PC-9 (cell line): ENCODE results near the gene LETM1.

Source experiments
- EZH2 ChIP-seq: fragments of 200-600 bp; sonication (generic); IDR thresholded peaks from 2 replicates; pipeline ENCODE4 v1.8.0; 2017; ENCODE audit warnings: antibody characterized with exemption, low read depth
- TF ChIP-seq, protein P1 (sequence below): fragments of 200-600 bp; sonication (generic); conservative IDR thresholded peaks from 2 replicates; pipeline ENCODE4 v1.6.1; 2017; ENCODE audit warnings: mixed run types, antibody characterized with exemption, mild to moderate bottlenecking, moderate library complexity

DNA sequence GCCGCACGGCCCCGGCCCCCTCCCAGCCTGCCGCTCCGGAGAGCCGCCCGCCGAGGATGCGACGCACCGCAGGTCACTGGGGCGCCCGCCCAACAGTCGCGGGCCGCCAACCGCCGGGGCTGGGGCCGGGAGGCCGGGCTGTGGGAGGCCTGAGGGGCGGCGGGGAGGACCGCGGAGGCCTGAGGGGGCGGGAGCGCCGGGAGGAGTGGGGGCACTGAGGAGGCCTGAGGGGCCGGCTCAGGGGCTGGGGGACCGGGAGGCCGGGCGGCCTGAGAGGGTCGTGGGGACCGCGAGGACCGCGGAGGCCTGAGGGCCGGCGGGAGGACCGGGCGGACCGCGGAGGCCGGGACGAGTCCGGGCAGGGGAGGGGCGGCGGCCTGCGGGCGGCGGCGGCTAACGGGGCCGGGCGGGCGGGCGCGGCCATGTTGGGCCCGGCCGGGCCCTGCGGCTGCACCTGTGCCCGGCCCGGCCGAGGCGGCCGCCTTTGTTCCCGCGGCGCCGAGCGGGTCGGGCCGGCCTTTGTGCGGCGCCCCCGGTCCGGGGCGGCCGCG lies 15.6 kb upstream of the LETM1 start:
- TF ChIP-seq, protein P1, sequence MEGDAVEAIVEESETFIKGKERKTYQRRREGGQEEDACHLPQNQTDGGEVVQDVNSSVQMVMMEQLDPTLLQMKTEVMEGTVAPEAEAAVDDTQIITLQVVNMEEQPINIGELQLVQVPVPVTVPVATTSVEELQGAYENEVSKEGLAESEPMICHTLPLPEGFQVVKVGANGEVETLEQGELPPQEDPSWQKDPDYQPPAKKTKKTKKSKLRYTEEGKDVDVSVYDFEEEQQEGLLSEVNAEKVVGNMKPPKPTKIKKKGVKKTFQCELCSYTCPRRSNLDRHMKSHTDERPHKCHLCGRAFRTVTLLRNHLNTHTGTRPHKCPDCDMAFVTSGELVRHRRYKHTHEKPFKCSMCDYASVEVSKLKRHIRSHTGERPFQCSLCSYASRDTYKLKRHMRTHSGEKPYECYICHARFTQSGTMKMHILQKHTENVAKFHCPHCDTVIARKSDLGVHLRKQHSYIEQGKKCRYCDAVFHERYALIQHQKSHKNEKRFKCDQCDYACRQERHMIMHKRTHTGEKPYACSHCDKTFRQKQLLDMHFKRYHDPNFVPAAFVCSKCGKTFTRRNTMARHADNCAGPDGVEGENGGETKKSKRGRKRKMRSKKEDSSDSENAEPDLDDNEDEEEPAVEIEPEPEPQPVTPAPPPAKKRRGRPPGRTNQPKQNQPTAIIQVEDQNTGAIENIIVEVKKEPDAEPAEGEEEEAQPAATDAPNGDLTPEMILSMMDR: no peak
- no peak for TF ChIP-seq EZH2
